Immature natural killer cell (primary cell): ENCODE data around the gene HDGF. TPM values are rescaled to one million over a fixed set of nuclear protein-coding genes. Genes with fewer than 3 reads are reported as not detected.
"Not testable (repeated sequence)": the region's sequence is repeated elsewhere in the genome, so short reads cannot be mapped to it uniquely, and the experiment has no call there.

ENCODE experiments used
- DNase-seq, 3 donors: peaks; one replicate each; pipeline ENCODE4 v3.0.0; 2022; ENCODE audit warnings: mixed read lengths in 1 of 3
- H3K27ac Mint-ChIP-seq, 6 donors: one replicate each; pipeline ENCODE4 v1.8.0; 2020; ENCODE audit warnings: mixed read lengths in 6 of 6, mild to moderate bottlenecking in 5 of 6, inconsistent platforms in 4 of 6, moderate library complexity in 3 of 6
- H3K27me3 Mint-ChIP-seq, 3 donors: one replicate each; pipeline ENCODE4 v1.8.0; 2020 to 2021; ENCODE audit warnings: low read depth in 3 of 3, mild to moderate bottlenecking in 3 of 3, mixed read lengths in 3 of 3, moderate library complexity in 3 of 3, inconsistent platforms in 1 of 3
- H3K36me3 Mint-ChIP-seq, 3 donors: one replicate each; pipeline ENCODE4 v1.8.0; 2020; ENCODE audit warnings: mixed read lengths in 3 of 3, inconsistent platforms in 2 of 3, mild to moderate bottlenecking in 2 of 3
- H3K4me1 Mint-ChIP-seq, 2 donors: one replicate each; pipeline ENCODE4 v1.8.0; 2020; ENCODE audit warnings: inconsistent platforms in 2 of 2, mild to moderate bottlenecking in 2 of 2, mixed read lengths in 2 of 2, moderate library complexity in 1 of 2
- H3K4me3 Mint-ChIP-seq, 5 donors: one replicate each; pipeline ENCODE4 v1.8.0; 2020; ENCODE audit warnings: mild to moderate bottlenecking in 5 of 5, mixed read lengths in 5 of 5, inconsistent platforms in 3 of 5, moderate library complexity in 3 of 5
- H3K9me3 Mint-ChIP-seq, 6 donors: one replicate each; pipeline ENCODE4 v1.8.0; 2020; ENCODE audit warnings: mild to moderate bottlenecking in 6 of 6, mixed read lengths in 6 of 6, inconsistent platforms in 4 of 6, moderate library complexity in 3 of 6
- polyA plus RNA-seq, 3 donors: library from polyadenylated mRNA; unstranded; fragments of 300-500 nt; fragmentation: Illumina TruSeq; gene quantifications; one replicate each; pipeline ENCODE4 v1.2.3, GENCODE V29; 2021

Gene HDGF
- polyA plus RNA-seq, 3 donors from 2014 or later, result 27.5 to 35.4 (median 32.4) TPM

GRCh38 chr1:156776942-156777341 is 25.5 kb upstream of the HDGF start:
- Mint-ChIP-seq H3K9me3 (no peaks in the 10 kb centered on the region), H3K4me3 (no peak overlapping the region), H3K36me3 (peaks cover 5 to 12% (median 9%) of the 10 kb centered on the region in 3 donors), H3K4me1 (peaks cover 43 to 64% of the 10 kb centered on the region in 2 donors), H3K27ac (peak overlapping the region in 3 of 6 donors; percentile 9 to 79 (median 41)), H3K27me3 (peaks cover 0 to 2% (median 2%) of the 10 kb centered on the region in 3 donors)
- no peak for DNase-seq

- no peak for DNase-seq
- Mint-ChIP-seq H3K36me3 (peaks cover 5 to 10% (median 9%) of the 10 kb centered on the region in 3 donors), H3K27me3 (peaks cover 0 to 2% (median 2%) of the 10 kb centered on the region in 3 donors), H3K4me1 (peaks cover 43 to 61% of the 10 kb centered on the region in 2 donors), H3K4me3 (no peak overlapping the region), H3K27ac (peak overlapping the region in 1 of 6 donors; percentile 9), H3K9me3 (no peaks in the 10 kb centered on the region)
Observed at GRCh38 chr1:156775799-156776198, 24.3 kb upstream of the HDGF start.

GRCh38 chr1:156773607-156774006 is 22.1 kb upstream of the HDGF start:
- Mint-ChIP-seq H3K36me3 (peaks cover 7 to 17% (median 9%) of the 10 kb centered on the region in 3 donors), H3K27ac (peak overlapping the region in 1 of 6 donors; percentile 37), H3K27me3 (peaks cover 0 to 2% (median 2%) of the 10 kb centered on the region in 3 donors), H3K9me3 (no peaks in the 10 kb centered on the region), H3K4me3 (no peak overlapping the region), H3K4me1 (peaks cover 58 to 82% of the 10 kb centered on the region in 2 donors)
- no peak for DNase-seq

GRCh38 chr1:156772728-156773497 is 21.4 kb upstream of the HDGF start:
- H3K4me3 Mint-ChIP-seq, result no peak overlapping the region
- H3K4me1 Mint-ChIP-seq, result peaks cover 62 to 81% of the 10 kb centered on the region in 2 donors
- no peaks in the 10 kb centered on the region for H3K9me3 Mint-ChIP-seq
- DNase-seq, result no peak
- H3K27me3 Mint-ChIP-seq, result peaks cover 0 to 4% (median 2%) of the 10 kb centered on the region in 3 donors
- peaks cover 7 to 17% (median 9%) of the 10 kb centered on the region in 3 donors for H3K36me3 Mint-ChIP-seq
- H3K27ac Mint-ChIP-seq, result peak overlapping the region in 2 of 6 donors; percentile 7 to 24

GRCh38 chr1:156772222-156772621 is 20.7 kb upstream of the HDGF start:
- no peak overlapping the region for H3K4me3 Mint-ChIP-seq
- peaks cover 56 to 74% of the 10 kb centered on the region in 2 donors for H3K4me1 Mint-ChIP-seq
- peaks cover 0 to 4% (median 2%) of the 10 kb centered on the region in 3 donors for H3K27me3 Mint-ChIP-seq
- H3K27ac Mint-ChIP-seq, result no peak overlapping the region
- DNase-seq, result no peak
- peaks cover 7 to 17% (median 9%) of the 10 kb centered on the region in 3 donors for H3K36me3 Mint-ChIP-seq
- no peaks in the 10 kb centered on the region for H3K9me3 Mint-ChIP-seq

- H3K9me3 Mint-ChIP-seq, result no peaks in the 10 kb centered on the region
- peaks cover 0 to 2% (median under 1%) of the 10 kb centered on the region in 3 donors for H3K27me3 Mint-ChIP-seq
- no peak for DNase-seq
- no peak overlapping the region for H3K4me3 Mint-ChIP-seq
- H3K36me3 Mint-ChIP-seq, result peaks cover 7 to 17% (median 9%) of the 10 kb centered on the region in 3 donors
- peak overlapping the region in 1 of 6 donors; percentile 89 for H3K27ac Mint-ChIP-seq
- peaks cover 41 to 54% of the 10 kb centered on the region in 2 donors for H3K4me1 Mint-ChIP-seq
Observed at GRCh38 chr1:156768610-156769295, 17.3 kb upstream of the HDGF start.

- H3K4me3 Mint-ChIP-seq, result no peak overlapping the region
- no peaks in the 10 kb centered on the region for H3K9me3 Mint-ChIP-seq
- H3K36me3 Mint-ChIP-seq, result peaks cover 5 to 17% (median 7%) of the 10 kb centered on the region in 3 donors
- H3K27ac Mint-ChIP-seq, result peak overlapping the region in 1 of 6 donors; percentile 89
- peak in 2 of 3 donors; percentile 9 to 38 for DNase-seq
- peaks cover 0 to 2% (median 0%) of the 10 kb centered on the region in 3 donors for H3K27me3 Mint-ChIP-seq
- peaks cover 34 to 47% of the 10 kb centered on the region in 2 donors for H3K4me1 Mint-ChIP-seq
Observed at GRCh38 chr1:156767879-156768604, 16.6 kb upstream of the HDGF start.

GRCh38 chr1:156767101-156767878 is 15.8 kb upstream of the HDGF start, which contains the start of gene PRCC:
PRCC (plus strand) TSS chr1:156767535; CDS start chr1:156767772, 237 bp downstream.
- H3K27me3 Mint-ChIP-seq, result peaks cover 0 to 2% (median 0%) of the 10 kb centered on the region in 3 donors
- peaks cover 28 to 40% of the 10 kb centered on the region in 2 donors for H3K4me1 Mint-ChIP-seq
- peak within 1 kb of the TSS in 1 of 6 donors; percentile 89 for H3K27ac Mint-ChIP-seq
- no peaks in the 10 kb centered on the region for H3K9me3 Mint-ChIP-seq
- peak; percentile 98 to 99 (median 98) for DNase-seq
- peaks cover 0 to 13% (median 7%) of the 10 kb centered on the region in 3 donors for H3K36me3 Mint-ChIP-seq
- no peak within 1 kb of the TSS for H3K4me3 Mint-ChIP-seq

GRCh38 chr1:156766298-156767100 is 15.0 kb upstream of the HDGF start:
- Mint-ChIP-seq H3K4me3 (no peak overlapping the region), H3K27ac (no peak overlapping the region), H3K36me3 (peaks cover 0 to 13% (median 7%) of the 10 kb centered on the region in 3 donors), H3K9me3 (no peaks in the 10 kb centered on the region), H3K27me3 (peaks cover 0 to 2% (median 0%) of the 10 kb centered on the region in 3 donors), H3K4me1 (peaks cover 28 to 35% of the 10 kb centered on the region in 2 donors)
- DNase-seq, result no peak

GRCh38 chr1:156765666-156766065 is 14.2 kb upstream of the HDGF start:
- peaks cover 0 to 5% (median under 1%) of the 10 kb centered on the region in 3 donors for H3K36me3 Mint-ChIP-seq
- no peak overlapping the region for H3K4me3 Mint-ChIP-seq
- peaks cover 20 to 26% of the 10 kb centered on the region in 2 donors for H3K4me1 Mint-ChIP-seq
- no peak overlapping the region for H3K27ac Mint-ChIP-seq
- H3K9me3 Mint-ChIP-seq, result no peaks in the 10 kb centered on the region
- DNase-seq, result no peak
- H3K27me3 Mint-ChIP-seq, result peaks cover 0 to 2% (median 0%) of the 10 kb centered on the region in 3 donors

GRCh38 chr1:156765136-156765535 is 13.7 kb upstream of the HDGF start:
- not testable (repeated sequence) for DNase-seq, H3K27ac Mint-ChIP-seq, H3K9me3 Mint-ChIP-seq, H3K36me3 Mint-ChIP-seq, H3K27me3 Mint-ChIP-seq, H3K4me3 Mint-ChIP-seq
- peaks cover 17 to 21% of the 10 kb centered on the region in 2 donors for H3K4me1 Mint-ChIP-seq

- Mint-ChIP-seq H3K4me3 (no peak overlapping the region), H3K4me1 (no peaks in the 10 kb centered on the region), H3K9me3 (no peaks in the 10 kb centered on the region), H3K27me3 (no peaks in the 10 kb centered on the region), H3K27ac (no peak overlapping the region), H3K36me3 (no peaks in the 10 kb centered on the region)
- DNase-seq, result no peak
Observed at GRCh38 chr1:156760796-156761104, 9.3 kb upstream of the HDGF start.
